Panc1 (cell line): ENCODE results near the gene ARHGAP31.

Source experiments
- CTCF ChIP-seq: fragments of 450-650 bp; IDR thresholded peaks from 2 replicates; pipeline ENCODE4 v1.5.1; 2017; ENCODE audit warnings: mild to moderate bottlenecking
- POLR2AphosphoS5 ChIP-seq: IDR thresholded peaks from 2 replicates; pipeline ENCODE4 v1.6.1; 2012; ENCODE audit warnings: mild to moderate bottlenecking, low read depth, low read length, moderate library complexity
- SIN3A ChIP-seq: IDR thresholded peaks from 2 replicates; pipeline ENCODE4 v1.6.1; 2012; ENCODE audit warnings: low read depth, mild to moderate bottlenecking, low read length, moderate library complexity, borderline replicate concordance; ENCODE audit not compliant: insufficient read depth
- TCF7L2 ChIP-seq: IDR thresholded peaks from 2 replicates; pipeline ENCODE4 v1.6.1; 2011; ENCODE audit warnings: mild to moderate bottlenecking, low read depth, low read length, inconsistent platforms

- no peak for TF ChIP-seq CTCF
- TF ChIP-seq POLR2AphosphoS5: no peak
- TF ChIP-seq TCF7L2: no peak
- no peak for TF ChIP-seq SIN3A
Measured at GRCh38 chr3:119408243-119408950, 114.2 kb downstream of the ARHGAP31 start.
